ES-I3 (cell line): ENCODE measurements around the gene ASCL2.

ENCODE experiments used
- H3K36me3 ChIP-seq: 2 replicates; pipeline ENCODE4 v1.6.1; 2013; ENCODE audit warnings: mild to moderate bottlenecking, low read length, control low read depth, moderate library complexity; ENCODE audit not compliant: insufficient read depth
- H3K4me1 ChIP-seq: 2 replicates; pipeline ENCODE4 v1.6.1; 2013; ENCODE audit warnings: mild to moderate bottlenecking, control low read depth, low read length; ENCODE audit not compliant: insufficient read depth
- H3K9ac ChIP-seq: 2 replicates; pipeline ENCODE4 v1.6.1; 2013; ENCODE audit warnings: low read depth, mild to moderate bottlenecking, low read length, moderate library complexity
- H3K9me3 ChIP-seq: 2 replicates; pipeline ENCODE4 v1.6.1; 2013; ENCODE audit warnings: mild to moderate bottlenecking, low read length, moderate library complexity; ENCODE audit not compliant: control insufficient read depth, insufficient read depth

Gene ASCL2

GRCh38 chr11:2304506-2305139 lies 34.2 kb upstream of the ASCL2 start:
- Histone ChIP-seq H3K4me1 (peaks cover 3% of the 10 kb centered on the region; the same call in 1 of the 2 replicates), H3K9ac (no peak overlapping the region), H3K9me3 (no peaks in the 10 kb centered on the region), H3K36me3 (no peaks in the 10 kb centered on the region)

- peaks cover 3% of the 10 kb centered on the region; the same call in 1 of the 2 replicates for H3K4me1 ChIP-seq
- no peak overlapping the region for H3K9ac ChIP-seq
- H3K36me3 ChIP-seq: no peaks in the 10 kb centered on the region
- H3K9me3 ChIP-seq: no peaks in the 10 kb centered on the region
Observed at GRCh38 chr11:2303627-2304505, 33.5 kb upstream of the ASCL2 start.

- Histone ChIP-seq H3K4me1 (peaks cover 3% of the 10 kb centered on the region; the same call in 1 of the 2 replicates), H3K9ac (no peak overlapping the region)
Observed at GRCh38 chr11:2302896-2303626, 32.7 kb upstream of the ASCL2 start.

GRCh38 chr11:2302306-2302895 lies 32.0 kb upstream of the ASCL2 start:
- Histone ChIP-seq H3K4me1 (peaks cover 3% of the 10 kb centered on the region; the same call in 1 of the 2 replicates), H3K9me3 (no peaks in the 10 kb centered on the region), H3K9ac (no peak overlapping the region), H3K36me3 (no peaks in the 10 kb centered on the region)

More at GRCh38 chr11:2302896-2303626, 32.7 kb upstream of the ASCL2 start:
- no peaks in the 10 kb centered on the region for H3K36me3 ChIP-seq
- no peaks in the 10 kb centered on the region for H3K9me3 ChIP-seq

GRCh38 chr11:2301631-2302305 lies 31.4 kb upstream of the ASCL2 start, which contains the start of the genes C11orf21 and TSPAN32:
Gene C11orf21, minus strand, starts transcription at chr11:2301918. Its CDS starts 110 bp downstream, at chr11:2301808.
Gene TSPAN32, plus strand, starts transcription at chr11:2302013. Its CDS starts 137 bp downstream, at chr11:2302150.
- Histone ChIP-seq H3K9ac (no peak within 1 kb of the TSS), H3K4me1 (peaks cover 3% of the 10 kb centered on the region; the same call in 1 of the 2 replicates), H3K36me3 (no peaks in the 10 kb centered on the region), H3K9me3 (no peaks in the 10 kb centered on the region)

GRCh38 chr11:2300936-2301630 lies 30.7 kb upstream of the ASCL2 start:
- no peaks in the 10 kb centered on the region for H3K36me3 ChIP-seq
- peaks cover 3% of the 10 kb centered on the region; the same call in 1 of the 2 replicates for H3K4me1 ChIP-seq
- H3K9ac ChIP-seq: no peak overlapping the region
- H3K9me3 ChIP-seq: no peaks in the 10 kb centered on the region

GRCh38 chr11:2300290-2300935 lies 30.0 kb upstream of the ASCL2 start:
- H3K9ac ChIP-seq: no peak overlapping the region
- no peaks in the 10 kb centered on the region for H3K9me3 ChIP-seq
- H3K36me3 ChIP-seq: no peaks in the 10 kb centered on the region
- no peaks in the 10 kb centered on the region for H3K4me1 ChIP-seq

- Histone ChIP-seq H3K9ac (no peak overlapping the region), H3K36me3 (no peaks in the 10 kb centered on the region), H3K4me1 (no peaks in the 10 kb centered on the region), H3K9me3 (no peaks in the 10 kb centered on the region)
Observed at GRCh38 chr11:2299773-2300172, 29.4 kb upstream of the ASCL2 start.

GRCh38 chr11:2298795-2299761 lies 28.7 kb upstream of the ASCL2 start:
- no peaks in the 10 kb centered on the region for H3K4me1 ChIP-seq
- no peaks in the 10 kb centered on the region for H3K9me3 ChIP-seq
- H3K36me3 ChIP-seq: no peaks in the 10 kb centered on the region
- H3K9ac ChIP-seq: no peak overlapping the region

- Histone ChIP-seq H3K36me3 (no peaks in the 10 kb centered on the region), H3K9ac (no peak overlapping the region), H3K4me1 (no peaks in the 10 kb centered on the region), H3K9me3 (no peaks in the 10 kb centered on the region)
Observed at GRCh38 chr11:2298131-2298794, 27.9 kb upstream of the ASCL2 start.

- H3K4me1 ChIP-seq: no peaks in the 10 kb centered on the region
- H3K9ac ChIP-seq: no peak overlapping the region
- no peaks in the 10 kb centered on the region for H3K9me3 ChIP-seq
- H3K36me3 ChIP-seq: no peaks in the 10 kb centered on the region
Observed at GRCh38 chr11:2297623-2298030, 27.2 kb upstream of the ASCL2 start.
